ENCODE measurements around the gene DCXR.
"Not testable (repeated sequence)": the region's sequence is repeated elsewhere in the genome, so short reads cannot be mapped to it uniquely, and the experiment has no call there.

DCXR gene

GRCh38 chr17:82047914-82048570 is 10.5 kb upstream of the DCXR start:
- no peak for DNase-seq
- TF ChIP-seq GATA1 (IDR thresholded peaks at IDR 0.05; ENCODE audit: low read depth, low read length) = no peak
- no peak for TF ChIP-seq POLR2A (IDR thresholded peaks at IDR 0.05; ENCODE audit: low read length)

GRCh38 chr17:82047379-82047778 is 9.9 kb upstream of the DCXR start:
- TF ChIP-seq POLR2A (IDR thresholded peaks at IDR 0.05; ENCODE audit: low read length) = no peak
- no peak for TF ChIP-seq GATA1 (IDR thresholded peaks at IDR 0.05; ENCODE audit: low read depth, low read length)
- DNase-seq = no peak

GRCh38 chr17:82046903-82047302 is 9.4 kb upstream of the DCXR start:
- TF ChIP-seq GATA1 (IDR thresholded peaks at IDR 0.05; ENCODE audit: low read depth, low read length) (no peak), POLR2A (IDR thresholded peaks at IDR 0.05; ENCODE audit: low read length) (no peak)

GRCh38 chr17:82045936-82046484 is 8.5 kb upstream of the DCXR start:
- no peak for DNase-seq
- TF ChIP-seq POLR2A (IDR thresholded peaks at IDR 0.05; ENCODE audit: low read length) (no peak), GATA1 (IDR thresholded peaks at IDR 0.05; ENCODE audit: low read depth, low read length) (no peak)

More at GRCh38 chr17:82046903-82047302, 9.4 kb upstream of the DCXR start:
- no peak for DNase-seq

GRCh38 chr17:82043507-82043906 is 6.0 kb upstream of the DCXR start:
- no peak for TF ChIP-seq POLR2A (IDR thresholded peaks at IDR 0.05; ENCODE audit: low read length)
- TF ChIP-seq GATA1 (IDR thresholded peaks at IDR 0.05; ENCODE audit: low read depth, low read length) = no peak
- no peak for DNase-seq

- TF ChIP-seq GATA1 (IDR thresholded peaks at IDR 0.05; ENCODE audit: low read depth, low read length) (no peak), POLR2A (IDR thresholded peaks at IDR 0.05; ENCODE audit: low read length) (no peak)
- DNase-seq = no peak
Observed at GRCh38 chr17:82042649-82043048, 5.2 kb upstream of the DCXR start.

GRCh38 chr17:82041144-82041814 is 3.8 kb upstream of the DCXR start:
- DNase-seq = no peak

GRCh38 chr17:82039695-82040299 is 2.3 kb upstream of the DCXR start:
- TF ChIP-seq GATA1 (IDR thresholded peaks at IDR 0.05; ENCODE audit: low read depth, low read length) = no peak
- no peak for DNase-seq

More at GRCh38 chr17:82041144-82041814, 3.8 kb upstream of the DCXR start:
- TF ChIP-seq GATA1 (IDR thresholded peaks at IDR 0.05; ENCODE audit: low read depth, low read length) (no peak), POLR2A (IDR thresholded peaks at IDR 0.05; ENCODE audit: low read length) (no peak)

GRCh38 chr17:82038796-82039409 is 1.4 kb upstream of the DCXR start:
- DNase-seq = not testable (repeated sequence)

- TF ChIP-seq POLR2A (IDR thresholded peaks at IDR 0.05; ENCODE audit: low read length) (no peak), GATA1 (IDR thresholded peaks at IDR 0.05; ENCODE audit: low read depth, low read length) (no peak)
- no peak for DNase-seq
Observed at GRCh38 chr17:82037889-82038195, 345 bp upstream of the DCXR start.

GRCh38 chr17:82036634-82037091 is 834 bp downstream of the DCXR start:
- peak in 1 of 2 experiments; percentile 50 for DNase-seq
- no peak for TF ChIP-seq GATA1 (IDR thresholded peaks at IDR 0.05; ENCODE audit: low read depth, low read length)
- TF ChIP-seq POLR2A (IDR thresholded peaks at IDR 0.05; ENCODE audit: low read length) = no peak

GRCh38 chr17:82035956-82036633 is 1.4 kb downstream of the DCXR start:
- no peak for DNase-seq
- no peak for TF ChIP-seq GATA1 (IDR thresholded peaks at IDR 0.05; ENCODE audit: low read depth, low read length)
- no peak for TF ChIP-seq POLR2A (IDR thresholded peaks at IDR 0.05; ENCODE audit: low read length)

GRCh38 chr17:82035488-82035887 is 2.0 kb downstream of the DCXR start:
- TF ChIP-seq GATA1 (IDR thresholded peaks at IDR 0.05; ENCODE audit: low read depth, low read length) = no peak
- TF ChIP-seq POLR2A (IDR thresholded peaks at IDR 0.05; ENCODE audit: low read length) = no peak

More at GRCh38 chr17:82035488-82035887, 2.0 kb downstream of the DCXR start:
- no peak for DNase-seq
